GM03348 (cell line): ENCODE data around the gene CDH13.

Source experiments
- DNase-seq: peaks from one replicate; pipeline ENCODE4 v3.0.0; 2012; ENCODE audit warnings: low spot score

The CDH13 gene

DNA sequence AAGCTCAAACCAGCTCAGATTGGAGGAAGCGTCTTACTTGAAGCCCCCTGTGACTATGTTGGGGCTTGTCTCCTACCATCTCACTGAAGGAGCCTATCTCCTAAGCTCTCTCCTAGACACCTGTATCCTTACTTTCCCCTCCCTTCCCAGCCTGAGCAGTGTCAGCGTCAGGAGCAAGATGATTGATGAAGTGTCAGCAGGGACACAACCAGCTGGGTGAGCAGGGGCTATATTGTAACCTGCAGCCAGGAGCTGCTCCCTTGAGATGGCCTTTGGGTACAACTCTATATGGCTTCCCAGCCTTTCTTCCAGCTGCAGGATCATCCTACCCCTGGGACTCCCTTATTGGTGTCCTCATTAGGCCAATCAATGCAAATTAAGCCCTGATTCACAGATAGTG is 1097.8 kb downstream of the CDH13 start:
- no peak for DNase-seq

DNA sequence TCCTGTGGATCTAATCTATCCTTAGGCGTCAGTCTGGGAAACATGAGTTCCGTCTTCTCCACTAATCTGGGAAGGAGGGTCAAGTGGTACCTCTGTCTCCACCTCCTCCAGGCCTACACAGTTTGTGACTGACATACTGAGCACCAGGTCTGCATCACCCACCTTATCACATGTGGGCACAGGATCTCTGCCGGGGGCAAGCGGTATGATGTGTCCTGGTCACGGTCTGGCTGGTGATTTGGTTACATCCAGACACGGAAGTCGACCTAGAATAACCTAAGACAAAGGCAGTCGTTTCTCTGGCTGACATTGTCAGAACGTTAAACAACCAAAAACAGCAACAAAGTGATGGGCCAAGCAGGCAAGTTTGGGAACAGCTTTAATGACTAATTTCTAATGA is 1098.5 kb downstream of the CDH13 start:
- DNase-seq: no peak

DNA sequence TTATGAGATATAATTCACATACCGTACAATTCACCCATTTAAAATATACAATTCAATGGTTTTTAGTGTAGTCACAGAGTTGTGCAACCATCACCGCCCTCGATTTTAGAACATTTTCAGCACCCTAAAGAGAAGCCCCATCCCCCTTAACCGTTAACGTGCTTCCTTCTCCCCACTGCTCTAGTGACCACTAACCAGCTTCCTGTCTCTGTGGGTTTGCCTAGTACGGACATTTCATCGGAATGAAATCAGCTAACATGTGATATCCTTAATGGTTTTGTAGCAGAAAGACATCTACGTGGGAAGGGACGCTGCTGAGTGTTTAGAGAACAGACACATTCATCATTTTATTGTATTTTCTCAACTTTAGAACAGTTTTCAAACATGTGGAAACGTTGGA is 1100.2 kb downstream of the CDH13 start:
- DNase-seq: no peak

DNA sequence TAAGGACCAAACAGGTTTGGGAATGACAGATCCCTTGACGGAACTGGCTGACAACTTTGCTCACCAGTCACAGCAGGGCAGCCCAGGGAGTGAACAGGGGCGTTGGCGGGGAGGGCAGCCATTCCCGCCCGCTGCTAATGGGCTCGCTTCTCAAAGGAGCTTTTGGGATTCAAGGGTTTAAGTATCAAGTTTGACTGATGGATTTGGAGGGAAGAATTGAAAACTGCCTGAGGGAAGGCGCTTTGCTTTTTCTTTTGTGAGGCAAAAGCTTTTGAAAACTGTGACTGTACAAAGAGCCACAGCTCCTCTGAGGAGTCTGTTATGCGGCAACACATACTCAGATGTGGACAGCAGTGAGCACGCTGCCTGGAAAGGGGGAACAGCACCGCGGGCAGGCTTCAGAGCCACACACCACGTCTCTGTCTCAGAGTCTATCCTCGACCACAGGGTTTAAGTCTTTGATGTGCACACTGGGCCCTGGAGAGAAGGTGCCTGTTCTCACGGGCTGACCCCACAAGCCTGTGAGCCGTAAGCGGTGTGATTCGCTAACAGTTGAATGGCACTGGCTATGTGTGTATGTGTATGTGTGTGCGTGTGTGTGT is 1101.1 kb downstream of the CDH13 start:
- DNase-seq: no peak

DNA sequence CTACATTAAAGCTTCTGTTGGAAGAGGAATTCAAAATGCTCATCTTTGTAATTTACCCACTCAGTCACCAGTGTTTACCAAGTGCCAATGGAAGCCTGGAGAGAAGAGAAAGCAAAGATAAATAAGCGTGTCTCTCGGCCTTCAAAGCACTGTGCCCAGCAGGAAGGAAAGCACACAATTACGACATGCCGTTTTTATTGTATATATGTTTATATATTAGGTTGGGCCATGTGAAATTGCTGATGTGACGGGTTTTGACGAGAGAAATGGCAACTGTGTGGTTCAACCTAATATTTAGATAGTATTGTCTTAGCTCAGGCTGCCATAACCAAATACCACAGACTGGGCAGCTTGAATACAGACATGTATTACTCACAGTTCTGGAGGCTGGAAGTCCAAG is 1101.7 kb downstream of the CDH13 start:
- no peak for DNase-seq

DNA sequence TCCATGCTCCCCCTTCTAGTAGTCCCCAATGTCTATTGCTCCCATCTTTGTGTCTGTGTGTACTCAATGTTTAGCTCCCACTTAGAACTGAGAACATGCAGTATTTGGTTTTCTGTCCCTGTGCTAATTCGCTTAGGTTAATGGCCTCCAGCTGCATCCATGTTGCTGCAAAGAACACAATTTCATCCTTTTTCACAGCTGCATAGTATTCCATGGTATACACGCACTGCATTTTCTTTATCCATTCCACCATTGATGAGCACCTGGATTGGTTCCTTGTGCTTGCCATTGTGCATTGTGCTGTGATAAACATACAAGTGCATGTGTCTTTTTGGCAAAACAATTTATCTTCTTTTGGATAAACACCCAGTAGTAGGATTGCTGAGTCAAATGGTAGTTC is 1104.0 kb downstream of the CDH13 start:
- DNase-seq: no peak

DNA sequence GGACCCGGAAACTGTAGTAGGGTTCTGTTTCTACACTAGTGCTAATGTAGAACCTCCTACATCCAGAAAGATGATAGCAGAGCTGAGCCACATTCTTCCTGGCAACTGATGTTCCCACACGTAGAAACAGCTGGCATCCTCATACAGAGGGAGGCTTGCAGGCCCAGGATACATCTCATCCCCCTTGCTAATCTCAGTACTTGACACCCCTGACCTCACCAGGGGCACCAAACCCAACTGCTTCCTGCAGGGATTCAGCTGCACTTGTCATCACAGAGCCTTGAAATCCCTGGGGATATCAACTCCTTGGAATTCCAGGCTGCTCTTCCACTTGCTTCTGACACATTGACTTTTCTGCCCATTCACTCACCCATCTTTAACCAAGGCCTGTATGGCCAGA is 1105.8 kb downstream of the CDH13 start:
- no peak for DNase-seq

DNA sequence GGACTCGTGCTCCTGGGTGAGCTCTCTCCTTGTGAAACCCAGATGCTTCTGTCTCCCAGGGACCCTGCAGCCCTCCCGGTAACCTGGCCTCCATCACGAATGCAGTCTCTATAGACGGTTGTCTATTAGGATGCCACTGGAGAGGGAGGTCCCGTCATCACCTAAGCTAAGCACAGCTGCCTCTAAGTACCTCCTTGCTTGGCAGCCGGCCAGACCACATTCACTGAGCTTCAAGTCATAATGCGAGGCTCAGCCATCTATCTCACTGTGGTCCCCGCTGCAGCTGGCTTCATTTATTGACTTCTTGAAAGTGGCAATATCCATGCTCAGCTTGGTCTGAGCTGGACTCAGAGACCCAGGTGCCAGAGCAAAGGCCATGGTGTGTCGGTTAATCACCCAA is 1106.5 kb downstream of the CDH13 start:
- DNase-seq: no peak

DNA sequence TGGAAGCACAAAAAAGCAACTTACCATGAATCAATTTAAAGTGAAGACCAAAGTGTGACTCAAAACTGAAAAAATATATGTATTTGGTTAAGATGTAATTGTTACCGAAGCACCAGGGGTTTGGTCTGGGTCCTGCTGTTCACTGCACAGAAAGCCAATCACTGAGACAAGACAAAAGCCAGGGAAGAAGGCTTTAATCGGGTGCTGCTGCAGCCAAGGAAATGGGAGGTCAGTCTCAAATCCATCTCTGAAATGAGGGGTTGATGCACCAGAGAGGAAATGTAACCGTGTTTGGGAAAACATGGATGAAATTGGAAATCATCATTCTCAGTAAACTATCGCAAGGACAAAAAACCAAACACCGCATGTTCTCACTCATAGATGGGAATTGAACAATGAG is 1107.4 kb downstream of the CDH13 start:
- DNase-seq: no peak

DNA sequence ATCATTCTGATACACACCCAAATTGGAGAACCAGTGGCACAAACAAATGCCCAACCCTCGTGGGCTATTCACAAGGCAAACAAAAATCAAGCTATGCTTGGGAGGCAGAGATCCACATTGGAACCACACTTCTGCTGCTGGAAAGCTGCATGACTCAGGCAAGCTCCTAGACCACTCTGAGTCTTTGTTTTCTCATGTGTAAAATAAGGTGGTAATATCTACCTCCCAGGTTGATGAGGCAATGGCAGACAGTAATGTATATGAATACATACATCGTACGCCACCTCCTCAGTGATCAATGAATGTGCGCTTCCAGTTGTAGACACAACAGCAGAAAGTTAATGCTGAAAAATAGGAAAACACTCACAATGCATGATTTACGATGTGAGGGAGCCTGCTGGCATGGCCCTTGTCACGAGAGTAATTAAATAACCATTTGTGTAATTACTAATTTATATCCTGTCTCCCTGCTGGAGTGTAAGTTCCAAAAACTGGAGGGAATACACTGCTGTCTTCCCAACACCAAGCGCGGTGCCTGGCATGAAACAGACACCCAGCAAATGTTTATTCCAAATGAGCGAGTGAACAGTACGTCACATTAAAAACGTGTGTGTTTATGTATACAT is 1111.1 kb downstream of the CDH13 start:
- DNase-seq: no peak

DNA sequence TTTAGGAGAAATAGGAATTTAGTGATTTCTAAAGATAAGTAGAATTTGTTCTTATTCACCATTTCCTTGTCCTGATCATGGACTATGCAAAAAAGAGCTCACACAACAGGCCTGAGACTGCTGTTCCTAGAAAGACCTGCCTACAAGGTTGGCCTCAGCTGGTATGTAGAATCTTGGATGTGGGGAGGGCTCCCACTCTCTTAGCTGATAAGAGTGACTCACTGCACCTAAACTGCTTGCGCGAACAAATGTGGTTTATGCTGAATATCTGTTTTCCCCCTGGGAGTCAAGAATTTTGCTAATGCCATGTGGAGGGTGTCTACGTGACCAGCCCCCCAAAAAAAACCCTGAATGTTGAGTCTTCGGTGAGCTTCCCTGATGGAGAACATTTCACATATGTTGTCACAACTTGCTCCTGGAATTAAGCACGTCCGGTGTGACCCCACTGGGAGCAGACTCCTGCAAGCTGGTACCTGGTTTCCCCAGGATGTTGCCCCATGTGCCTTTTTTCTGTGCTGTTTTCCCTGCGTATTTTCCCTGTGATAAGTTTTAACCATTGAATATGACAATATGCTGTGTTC is 1112.2 kb downstream of the CDH13 start:
- no peak for DNase-seq

DNA sequence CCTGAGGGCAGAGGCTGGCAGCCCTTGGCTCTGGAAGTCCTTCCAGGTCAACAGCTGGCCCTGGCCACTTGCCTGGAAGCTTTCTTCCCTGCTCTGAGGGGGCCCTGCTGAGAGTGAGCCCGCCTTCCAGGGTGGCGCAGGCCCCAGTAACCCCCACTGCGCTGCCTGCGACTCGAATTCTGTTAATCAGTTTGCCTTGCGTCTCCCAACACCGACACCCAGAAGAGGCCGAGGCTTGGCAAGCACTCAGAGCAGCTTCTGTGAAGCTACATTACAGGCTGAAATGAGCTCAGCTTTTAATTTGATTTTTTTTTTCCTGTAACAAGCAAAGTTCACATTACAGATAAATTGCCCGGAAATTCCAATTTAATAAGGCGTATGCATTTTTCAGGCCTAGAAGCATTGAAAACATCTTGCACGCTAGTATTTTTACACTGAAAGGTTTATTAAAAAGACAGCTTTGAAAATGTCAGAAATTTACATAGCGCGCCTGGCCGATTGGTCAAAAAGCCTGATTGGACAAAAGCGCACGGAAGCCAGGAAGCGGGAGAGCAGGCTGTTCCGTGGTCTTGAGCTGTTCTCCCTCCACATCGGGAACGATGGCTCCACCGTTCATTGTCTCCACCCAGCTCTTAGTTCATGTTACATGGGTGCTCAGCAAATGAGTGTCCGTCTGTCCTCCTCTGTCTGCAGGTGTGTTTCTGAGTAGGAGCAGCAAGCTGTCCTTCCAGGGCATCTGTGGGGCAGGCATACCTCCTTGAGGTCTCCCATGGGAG is 1115.5 kb downstream of the CDH13 start:
- no peak for DNase-seq

DNA sequence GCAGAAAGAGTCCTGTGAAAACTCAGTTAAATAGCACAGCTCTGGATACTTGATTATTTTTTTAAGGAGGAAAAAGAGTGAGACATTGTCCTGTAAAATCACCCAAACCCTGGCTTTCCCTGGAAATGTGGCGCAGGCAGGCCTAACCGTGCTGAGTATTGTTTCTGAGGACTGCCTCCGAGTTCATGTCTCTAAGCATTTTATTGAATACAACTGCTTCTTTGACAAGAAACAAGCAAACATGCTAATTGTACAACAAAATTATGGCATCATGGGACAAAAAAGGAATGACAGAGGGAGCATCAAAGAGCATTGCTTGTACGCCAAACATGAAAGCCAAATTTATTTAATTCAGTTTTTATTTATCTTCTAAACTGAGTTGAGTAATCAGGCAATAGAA is 1116.5 kb downstream of the CDH13 start:
- no peak for DNase-seq

DNA sequence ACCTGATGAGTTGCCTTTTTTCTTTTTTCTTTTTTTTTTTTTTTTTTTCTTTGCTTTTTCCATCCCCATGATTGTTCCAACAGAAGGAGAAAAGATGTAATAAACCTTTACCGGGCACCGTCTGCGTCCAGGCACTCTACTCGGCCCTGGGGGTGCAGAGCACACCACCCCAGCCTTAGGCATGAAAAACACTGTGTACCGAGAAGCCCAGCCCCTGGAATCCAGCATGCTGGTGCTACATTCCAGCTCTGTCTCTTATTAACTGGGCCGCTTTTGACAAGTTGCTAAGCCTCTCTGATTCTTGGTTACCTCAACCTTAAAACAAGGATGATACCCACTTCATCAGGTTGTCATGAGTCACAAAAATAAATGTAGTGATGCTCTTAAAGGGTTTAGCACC is 1117.0 kb downstream of the CDH13 start:
- no peak for DNase-seq

DNA sequence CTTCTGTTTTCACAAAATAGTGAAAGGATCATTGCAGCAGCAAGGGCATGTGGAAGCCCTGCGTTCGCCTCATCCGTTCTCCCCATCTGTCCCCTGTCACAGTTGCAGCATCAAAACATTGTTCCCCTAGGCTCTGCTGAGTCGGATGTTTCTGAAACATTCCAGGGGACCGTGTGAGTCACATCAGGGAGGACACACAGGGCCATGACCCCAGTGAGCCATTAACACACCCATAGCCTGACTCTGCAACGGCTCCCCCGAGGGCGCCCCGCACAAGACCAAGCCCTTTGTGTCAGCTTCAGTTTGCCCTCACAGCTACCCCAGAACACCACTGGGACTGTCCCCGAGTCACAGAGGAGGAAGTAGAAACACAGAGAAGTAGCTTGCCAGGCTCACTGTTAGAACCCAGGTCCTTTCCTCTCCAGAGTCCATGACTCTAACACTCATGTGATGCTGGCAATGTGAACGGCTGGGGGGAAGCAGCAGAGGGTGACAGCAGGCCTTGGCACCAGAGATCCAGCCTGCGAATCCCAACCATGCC is 1117.7 kb downstream of the CDH13 start:
- DNase-seq: no peak

DNA sequence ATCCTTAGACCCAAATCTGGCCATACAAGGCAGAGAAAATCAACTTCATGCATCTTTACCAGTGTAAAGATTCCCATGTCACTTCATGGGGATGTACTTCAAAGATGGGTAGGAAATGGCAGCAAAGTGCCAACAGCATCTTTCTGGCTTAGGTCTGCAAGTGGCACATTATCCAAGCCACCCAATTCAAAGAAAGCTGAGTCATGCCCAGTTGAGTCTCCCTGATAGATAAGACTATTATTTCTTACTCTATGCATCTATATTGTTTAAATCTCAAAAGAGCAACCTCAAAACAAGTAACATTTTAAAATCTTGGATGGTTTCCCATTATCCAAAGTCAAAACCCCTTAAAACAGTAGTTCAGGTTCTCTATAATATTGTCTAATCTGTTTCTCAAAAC is 1119.8 kb downstream of the CDH13 start:
- no peak for DNase-seq

DNA sequence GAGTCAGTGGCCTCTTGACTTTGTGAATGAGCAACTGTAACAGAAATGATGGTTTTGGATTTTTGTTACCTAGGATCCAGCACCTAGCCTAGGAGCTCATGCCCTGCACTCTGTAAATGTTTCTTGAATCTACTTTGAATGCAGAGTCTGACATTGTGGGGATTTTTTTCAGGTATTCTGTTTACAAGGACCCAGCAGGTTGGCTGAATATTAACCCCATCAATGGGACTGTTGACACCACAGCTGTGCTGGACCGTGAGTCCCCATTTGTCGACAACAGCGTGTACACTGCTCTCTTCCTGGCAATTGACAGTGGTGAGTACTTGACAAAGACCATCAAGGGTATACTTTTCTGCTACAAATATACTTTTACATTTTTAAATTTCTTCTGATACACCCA is 1121.2 kb downstream of the CDH13 start:
- DNase-seq: no peak

DNA sequence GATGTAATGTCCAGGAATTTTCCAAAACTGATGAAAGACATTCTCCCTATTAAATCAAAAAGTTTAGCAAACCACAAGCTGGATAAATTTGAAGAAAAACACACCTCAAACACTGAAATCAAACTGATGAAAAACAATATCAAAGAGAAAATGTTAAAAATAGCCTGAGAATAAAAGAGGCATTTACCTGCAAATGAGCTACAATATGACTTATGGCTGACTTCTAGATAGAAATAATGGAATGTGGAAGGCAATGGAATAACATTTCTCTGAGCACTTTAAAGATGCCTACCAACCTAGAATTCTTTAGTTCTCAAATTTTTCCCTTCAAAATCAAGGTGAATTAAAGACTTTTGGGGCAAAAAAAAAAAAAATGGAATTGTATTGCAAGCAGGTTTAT is 1128.6 kb downstream of the CDH13 start:
- no peak for DNase-seq

DNA sequence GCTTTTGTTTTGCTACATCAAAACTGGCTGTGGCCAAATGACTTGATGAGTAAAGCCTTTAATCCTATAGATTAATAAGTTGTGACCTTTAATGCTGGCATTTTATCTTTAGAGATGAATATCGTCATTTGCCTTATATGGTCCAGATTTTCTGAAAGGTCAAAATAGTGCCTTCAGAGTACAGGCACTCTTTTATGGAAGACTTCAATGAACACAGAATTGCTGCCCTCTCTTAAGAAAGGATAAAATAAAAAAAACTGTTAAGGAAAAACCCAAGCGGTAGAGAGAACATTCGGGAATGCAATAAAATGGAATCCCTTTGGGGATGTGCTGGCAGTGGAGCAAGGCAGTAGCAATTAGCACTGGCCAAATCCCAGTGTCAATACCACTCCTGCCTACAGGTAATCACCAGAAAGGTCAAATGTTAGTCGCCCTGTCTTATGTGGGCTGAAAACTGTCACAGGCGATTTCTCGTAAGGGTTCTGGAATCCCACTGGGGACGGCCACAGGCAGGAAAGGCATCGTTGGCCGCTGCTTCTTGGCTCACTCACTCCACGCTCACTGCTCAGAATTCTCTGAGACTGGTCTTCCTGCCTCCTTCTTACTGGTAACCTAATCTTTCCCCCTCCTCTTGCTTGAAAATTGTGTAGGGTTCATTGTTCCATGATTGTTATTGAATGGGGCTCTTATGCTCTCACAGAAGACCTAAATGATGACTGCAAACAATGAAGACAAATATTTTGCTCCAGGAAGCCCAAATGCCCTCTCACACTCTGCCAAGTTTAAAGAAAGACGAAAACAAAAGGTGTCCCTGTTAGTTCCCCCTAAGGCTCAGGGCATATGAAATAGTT is 1135.6 kb downstream of the CDH13 start:
- DNase-seq: no peak

DNA sequence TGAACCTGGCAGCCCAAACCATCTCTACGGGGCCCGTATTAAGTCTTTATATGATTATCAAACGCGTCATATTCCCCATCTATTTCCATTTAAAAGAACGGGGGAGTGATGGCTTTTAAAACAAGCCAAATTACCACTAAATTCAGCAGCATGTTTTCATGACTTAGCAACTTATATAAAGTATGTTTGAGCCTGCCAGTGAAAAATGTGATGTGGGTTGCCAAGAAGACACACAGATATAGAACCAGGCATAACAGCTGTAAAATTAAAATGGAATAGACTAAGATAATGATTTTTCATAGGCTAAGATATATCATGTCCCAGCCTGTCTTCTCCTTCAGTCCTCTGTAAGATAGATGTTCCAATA is 1136.2 kb downstream of the CDH13 start:
- DNase-seq: no peak

DNA sequence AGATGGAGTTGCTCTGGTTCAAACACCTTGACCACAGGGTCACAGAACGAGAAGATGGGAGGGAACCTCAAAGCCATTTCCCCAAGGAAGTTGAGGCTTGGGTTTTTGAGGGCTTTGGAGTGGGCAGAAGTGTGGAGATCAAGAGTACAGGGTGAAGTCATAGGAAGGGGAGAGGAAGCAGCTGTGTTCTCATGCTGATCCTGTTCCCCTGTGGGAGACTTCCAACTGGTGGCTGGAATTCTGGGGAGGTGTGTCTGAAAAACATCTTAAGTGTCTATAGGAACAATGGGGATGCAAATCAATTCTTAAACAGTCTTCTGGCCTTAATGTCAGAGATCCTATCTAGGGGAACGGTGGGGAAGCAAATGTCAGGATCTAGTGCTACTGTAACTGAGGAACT is 1142.2 kb downstream of the CDH13 start:
- DNase-seq: no peak

DNA sequence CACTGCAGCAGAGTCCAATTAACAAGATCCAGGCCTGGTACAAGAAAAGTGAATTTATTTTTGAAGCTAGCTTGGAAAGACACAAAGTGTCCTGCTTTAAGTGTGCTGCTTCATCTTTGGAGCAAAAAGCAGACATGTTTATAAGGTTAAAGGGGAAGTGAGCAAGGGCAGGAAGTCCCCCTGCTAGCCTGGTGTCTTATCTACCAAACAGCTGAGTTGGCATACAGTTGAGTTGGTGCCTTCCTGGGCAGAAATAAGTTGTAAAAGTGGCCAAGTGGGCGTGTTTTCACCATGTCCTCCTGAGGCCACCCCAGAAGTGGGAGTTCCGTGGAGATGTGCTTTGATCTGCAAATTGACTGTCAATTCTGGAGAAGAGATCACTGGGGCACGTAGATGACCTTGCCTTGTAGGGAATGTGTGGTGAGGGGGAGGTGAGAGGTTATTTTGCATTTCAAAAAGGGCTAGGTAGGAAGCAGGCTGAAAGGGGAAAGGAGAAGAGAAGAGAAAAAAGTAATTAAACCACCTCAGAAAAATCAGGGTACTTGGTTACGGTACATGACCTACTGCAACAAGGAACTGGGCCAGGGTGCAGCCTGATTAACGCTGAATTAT is 1142.7 kb downstream of the CDH13 start:
- DNase-seq: no peak
